ENCODE results near the gene GRHPR.

GRHPR gene

DNA sequence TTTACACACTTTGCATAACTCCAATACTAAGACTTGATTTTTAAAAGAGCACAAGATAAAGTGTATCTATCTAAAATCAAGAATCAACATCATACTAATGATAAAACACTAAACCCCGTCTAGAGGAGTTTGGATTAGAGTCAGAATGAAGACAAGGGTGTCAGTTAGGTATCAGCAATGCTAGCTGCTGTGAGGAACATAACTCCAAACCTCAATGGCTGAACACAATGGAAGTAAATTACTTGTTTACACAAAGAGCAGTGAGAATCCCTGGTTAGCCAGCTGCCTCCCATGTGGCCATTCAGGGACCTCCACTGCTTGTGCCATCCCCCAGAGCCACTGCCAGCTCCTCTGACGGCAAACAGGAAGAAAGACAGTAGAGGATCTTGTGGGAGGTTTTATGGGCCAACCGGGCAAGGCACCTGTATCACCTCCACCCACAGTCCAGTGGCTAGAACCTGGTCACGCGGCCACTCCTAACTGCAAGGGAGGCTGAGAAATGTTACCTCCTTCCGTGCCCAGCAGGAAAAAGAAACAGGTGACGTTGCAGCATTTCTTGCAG, 24.0 kb upstream of the GRHPR start:
- DNase-seq (ENCODE audit: low read depth) = no peak

DNA sequence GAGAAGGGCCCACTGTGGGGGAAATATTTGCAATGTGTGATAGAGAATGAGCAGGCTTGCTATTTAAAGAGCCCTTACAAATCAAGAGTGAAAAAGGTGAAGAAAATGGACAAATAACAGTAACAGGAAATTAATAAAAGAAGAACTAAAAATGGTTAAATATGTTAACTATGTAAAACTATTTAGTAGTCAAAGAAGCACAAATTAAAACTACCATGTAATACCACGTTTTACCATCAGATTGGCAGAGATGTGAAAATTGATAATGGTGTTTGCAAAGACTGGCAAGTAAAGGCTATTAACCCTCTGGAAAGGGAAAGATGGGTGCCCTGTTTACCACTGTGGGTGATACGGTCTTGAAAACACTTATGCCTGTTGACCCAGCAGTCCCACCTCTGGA, 23.2 kb upstream of the GRHPR start:
- no peak for DNase-seq (ENCODE audit: low read depth)

DNA sequence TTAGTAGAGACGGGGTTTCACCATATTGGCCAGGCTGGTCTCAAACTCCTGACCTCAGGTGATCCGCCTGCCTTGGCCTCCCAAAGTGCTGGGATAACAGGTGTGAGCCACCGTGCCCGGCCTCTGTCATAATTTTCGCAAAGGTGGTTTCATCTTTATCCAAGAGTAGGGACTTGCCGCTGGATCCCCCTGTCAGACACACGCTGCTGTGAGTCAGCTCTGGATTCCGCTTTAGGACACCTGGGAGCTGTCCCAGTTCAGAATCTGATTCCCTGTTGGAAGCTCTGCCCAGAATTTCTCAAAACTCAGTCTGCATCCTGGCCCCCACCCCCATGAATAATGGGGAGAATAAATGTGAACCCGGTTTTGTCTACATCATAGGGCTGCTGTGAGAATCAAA, 17.9 kb upstream of the GRHPR start:
- no peak for DNase-seq (ENCODE audit: low read depth)

DNA sequence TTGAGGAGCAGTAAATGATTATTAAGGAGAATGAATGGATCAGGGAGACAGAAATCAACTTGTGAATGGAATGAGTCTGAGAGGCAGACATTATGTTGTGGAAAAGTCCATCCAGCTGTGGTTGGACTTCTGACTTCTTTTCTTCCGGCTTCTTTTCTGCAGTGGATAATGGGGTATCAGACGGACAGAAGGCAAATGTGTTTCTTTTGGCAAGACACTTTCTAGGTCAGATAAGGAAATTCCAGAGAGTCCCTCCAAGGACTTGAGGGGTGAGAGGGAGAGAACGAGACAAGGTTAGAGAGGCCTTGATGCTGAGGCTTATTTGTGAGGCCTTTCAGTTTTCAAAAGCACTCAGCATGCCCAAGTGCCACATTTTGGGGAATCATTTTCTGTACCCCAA, 17.1 kb upstream of the GRHPR start:
- no peak for DNase-seq (ENCODE audit: low read depth)

DNA sequence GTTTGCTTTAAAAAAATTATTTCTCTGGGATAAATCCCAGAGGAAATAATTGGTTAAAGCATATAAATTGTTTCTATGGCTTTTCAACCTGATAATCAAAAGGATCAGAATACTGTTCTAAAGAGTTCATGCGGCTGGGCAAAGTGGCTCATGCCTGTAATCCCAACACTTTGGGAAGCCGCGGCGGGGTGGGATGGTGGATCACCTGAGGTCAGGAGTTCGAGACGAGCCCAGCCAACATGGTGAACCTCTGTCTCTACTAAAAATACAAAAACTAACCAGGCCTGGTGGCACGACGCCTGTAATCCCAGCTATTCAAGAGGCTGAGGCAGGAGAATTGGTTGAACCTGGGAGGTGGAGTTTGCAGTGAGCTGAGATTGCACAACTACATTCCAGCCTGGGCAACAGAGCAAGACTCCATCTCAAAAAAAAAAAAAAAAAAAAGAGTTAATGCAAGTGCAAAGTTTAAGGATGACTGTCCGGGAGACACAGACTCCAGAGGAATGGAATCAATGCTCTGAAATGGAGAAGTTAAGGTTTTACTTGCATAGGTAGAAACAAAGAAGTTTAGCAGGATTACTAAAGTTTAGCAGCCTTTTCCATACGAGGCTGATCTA, 16.6 kb upstream of the GRHPR start:
- DNase-seq (ENCODE audit: low read depth) = no peak

DNA sequence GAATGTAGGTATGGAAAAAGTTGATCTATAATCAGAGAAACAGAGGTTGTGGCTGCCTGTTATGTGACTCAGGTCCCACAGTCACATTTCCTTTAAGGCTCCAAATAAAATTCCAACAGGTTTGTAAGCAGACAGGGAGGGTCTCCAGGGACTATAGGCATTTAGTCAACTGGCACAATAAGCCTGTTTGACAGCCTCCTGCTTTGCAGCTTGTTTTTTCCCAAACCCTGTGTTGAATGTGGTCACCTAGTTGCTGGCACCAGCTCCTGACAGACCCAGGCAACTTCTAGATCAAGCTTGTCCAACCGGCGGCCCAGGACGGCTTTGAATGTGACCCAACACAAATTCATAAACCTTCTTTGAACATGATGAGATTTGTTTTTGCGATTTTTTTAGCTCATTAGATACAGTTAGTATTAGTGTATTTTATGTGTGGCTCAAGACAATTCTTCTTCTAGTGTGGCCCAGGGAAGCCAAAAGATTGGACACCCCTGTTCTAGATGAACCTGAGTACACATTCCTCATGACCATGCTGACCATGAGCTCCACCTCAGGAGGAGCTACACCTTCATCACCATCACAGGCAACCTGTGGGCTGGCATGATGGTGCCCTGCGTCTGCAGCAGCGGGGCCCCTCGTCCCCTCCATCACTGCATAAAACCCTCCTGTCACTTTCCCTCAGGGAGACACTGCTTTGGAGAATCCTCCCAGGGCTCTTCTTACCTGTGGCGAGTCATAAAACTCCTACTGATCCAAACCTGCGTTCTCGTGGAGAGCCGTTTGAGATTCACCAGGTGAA, 15.7 kb upstream of the GRHPR start:
- no peak for DNase-seq (ENCODE audit: low read depth)

DNA sequence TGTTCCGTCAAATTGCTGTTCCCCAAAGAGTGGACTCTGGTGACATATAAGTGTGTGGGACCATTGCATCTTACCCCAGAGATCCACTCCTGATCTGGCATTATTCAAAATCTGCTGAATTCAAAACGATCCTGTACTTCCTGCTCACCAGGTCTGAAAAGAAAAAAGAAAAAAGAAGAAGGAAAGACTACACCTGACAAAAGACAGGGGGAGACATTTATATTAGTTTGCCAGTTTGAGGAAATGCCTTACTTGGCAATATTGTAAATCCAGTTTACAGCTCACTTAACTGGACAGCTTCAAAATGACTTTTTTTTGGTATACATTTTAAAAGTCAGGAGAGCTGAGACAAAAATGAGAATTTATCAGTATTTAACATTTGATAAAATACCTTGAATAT, 15.0 kb upstream of the GRHPR start:
- DNase-seq (ENCODE audit: low read depth) = no peak

DNA sequence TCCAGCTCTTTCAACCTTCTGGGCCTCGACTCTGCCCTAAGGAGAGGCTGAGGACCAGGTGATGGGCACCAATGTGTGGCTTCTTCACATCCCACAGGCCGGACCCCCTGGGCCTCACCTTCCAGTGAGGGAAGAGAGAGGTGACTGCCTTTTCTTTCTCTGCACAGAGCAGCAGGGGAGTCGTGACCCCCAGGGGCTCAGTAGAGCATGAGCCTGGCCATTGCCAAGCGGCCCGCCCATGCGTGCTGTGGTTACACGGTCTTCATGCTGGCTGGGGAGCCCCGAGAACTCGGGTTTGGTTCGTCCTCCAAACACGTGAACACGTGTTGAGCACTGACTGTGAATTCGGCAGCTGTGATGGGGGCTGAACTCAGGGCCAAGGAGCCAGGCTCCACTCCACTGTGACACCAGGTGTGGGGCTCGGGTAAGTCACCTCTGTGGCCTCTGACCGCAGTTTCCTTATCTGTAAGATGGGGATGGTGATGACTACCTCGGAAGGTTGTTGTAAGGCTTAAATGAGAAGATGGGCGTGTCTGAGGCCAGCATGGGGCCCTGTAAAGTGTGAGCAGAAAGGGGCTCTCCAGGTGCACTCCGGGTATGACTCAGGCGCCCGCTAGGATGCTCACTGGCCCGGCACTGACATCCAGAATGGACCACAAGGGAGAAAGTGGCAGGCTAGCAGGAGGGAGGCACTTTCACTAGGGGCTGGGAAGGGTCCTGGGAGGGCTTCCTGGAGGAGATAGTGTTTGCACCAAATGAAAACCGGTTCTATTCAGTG, 13.4 kb upstream of the GRHPR start:
- no peak for DNase-seq (ENCODE audit: low read depth)

DNA sequence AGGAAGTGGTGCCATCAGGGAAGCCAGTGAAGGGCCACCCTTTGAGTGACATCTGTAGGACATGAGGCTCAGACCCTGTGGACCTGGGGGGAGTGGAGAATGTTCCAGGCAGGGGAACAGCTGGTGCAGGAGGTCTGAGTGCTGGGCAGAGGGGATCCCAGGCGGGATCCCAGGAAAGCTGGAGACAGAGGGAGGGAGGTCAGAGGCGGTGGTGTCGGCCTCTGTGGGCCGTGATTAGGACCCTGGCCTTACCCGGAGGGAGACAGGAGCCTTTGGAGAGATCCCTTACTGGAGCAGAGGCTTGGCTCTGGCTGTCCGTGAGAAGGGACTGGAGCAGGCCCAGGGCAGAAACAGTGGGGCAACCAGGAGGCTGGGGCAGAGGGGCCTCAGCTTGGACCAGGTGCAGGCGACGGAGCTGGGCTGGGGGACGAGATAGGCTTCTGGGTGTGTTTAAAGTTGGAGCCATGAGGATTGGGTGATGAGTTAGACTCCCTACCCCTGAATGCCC, 12.1 kb upstream of the GRHPR start:
- no peak for DNase-seq (ENCODE audit: low read depth)

DNA sequence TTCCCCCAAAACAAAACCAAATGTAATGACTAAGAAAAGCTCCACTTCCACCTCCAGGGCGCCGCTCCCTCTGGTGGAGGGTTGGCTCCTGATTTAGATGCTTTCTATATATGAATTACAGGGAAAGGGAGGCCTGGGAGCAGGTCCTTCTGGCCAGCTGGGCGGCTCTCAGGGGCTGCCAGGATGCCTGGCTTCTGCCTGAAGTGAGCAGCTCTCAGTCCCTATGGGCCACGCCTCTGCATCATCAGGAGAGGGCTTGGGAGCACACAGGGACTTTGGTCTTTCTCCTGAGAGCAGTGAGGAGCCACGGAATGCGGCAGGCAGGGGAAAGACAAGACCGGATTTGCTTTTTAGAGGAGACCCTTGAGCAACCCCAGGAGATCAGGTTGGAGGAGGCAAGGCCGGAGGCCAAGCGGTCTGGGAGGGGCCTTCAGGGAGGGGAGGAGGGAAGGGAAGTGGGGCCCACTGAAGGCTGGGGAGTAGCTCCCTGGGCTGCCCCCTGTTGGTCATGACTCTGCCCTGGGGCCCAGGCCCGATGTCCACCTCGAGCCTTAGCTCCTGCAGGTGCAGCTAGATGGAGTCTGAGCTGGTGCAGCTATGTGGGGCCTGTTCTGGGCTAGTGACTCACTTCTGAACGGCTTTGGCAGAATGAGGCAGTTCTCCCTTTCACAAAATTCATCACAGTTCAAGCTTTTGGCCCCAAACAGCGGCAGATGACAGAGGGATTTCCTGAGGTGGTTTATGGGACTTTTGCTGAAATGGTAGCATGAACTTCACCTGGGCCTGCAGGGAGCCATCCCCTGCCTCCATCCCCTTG, 11.3 kb upstream of the GRHPR start:
- peak; percentile 9 for DNase-seq (ENCODE audit: low read depth)

DNA sequence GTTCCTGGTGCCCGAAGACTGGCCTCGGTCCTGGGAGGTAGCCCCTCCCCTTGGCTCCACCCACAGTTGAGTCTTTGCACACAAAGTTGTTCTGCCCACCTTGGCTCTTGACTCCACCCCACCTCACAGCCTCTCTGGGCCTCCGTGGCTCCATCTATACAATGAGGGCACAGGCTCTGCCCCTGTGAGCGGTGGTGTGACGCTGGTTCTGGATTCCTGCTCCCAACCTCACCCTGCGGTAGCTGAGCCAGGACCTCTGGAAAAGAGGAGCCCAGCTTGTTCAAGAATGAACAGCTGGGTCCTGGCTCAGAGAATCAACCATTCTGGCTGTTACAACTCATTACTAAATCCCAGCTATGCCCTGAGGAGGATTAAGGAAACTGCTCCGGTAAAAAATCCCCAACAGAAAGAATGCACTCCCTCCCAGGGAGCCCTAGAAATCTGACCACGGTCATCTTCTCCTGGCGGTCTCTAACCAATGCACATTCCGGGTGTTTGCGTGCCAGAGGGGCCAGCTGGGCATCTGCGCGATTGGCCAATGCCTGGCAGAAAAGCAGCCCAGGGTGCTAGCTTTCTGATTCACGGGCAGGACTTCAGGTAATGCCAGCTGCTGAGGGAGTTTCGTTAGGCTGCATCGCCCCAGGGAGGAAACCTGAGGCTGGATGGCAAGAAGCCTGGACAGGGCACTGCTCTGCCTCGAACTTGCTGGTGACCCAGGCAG, 9.9 kb upstream of the GRHPR start:
- peak; percentile 84 for DNase-seq (ENCODE audit: low read depth)

DNA sequence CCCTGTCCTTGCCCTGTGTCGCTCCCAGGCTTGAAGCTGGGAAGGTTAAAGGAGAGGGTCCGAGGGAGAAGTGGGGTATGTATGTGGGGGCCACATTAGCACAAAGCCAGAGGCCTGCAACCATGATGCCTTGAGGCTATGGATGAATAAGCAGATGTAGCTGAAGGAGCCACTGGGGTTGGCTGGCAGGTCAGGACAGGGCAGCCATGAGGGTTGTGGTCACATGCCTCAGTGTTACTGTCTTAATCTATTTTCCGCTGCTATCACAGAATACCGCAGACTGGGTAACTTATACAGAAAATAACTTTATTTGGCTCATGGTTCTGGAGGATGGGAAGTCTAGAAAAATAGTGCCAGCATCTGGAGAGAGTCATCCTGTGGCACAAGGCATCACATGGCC, 9.2 kb upstream of the GRHPR start:
- DNase-seq (ENCODE audit: low read depth) = peak; percentile 43

DNA sequence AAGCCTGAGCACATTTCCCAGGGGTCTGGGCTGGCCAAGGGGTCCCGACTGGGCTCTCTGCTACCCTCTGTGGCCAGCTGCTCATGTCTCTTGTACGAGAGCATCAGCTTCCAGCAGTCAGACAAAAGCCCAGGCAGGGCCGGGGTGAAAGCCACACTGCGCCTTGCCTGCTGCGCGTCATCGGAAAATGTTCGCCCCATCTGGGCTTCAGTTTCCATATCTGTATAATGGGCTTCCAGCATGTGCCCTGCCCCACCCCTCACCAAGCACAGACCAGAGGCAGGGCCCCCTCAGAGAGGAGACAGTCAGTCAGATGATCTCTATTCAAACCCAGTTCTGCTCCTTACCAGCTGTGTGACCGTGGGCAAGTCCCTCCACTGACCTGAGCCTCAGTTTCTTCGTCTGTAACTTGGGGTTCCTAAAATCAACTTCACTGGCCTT, 8.0 kb upstream of the GRHPR start:
- no peak for DNase-seq (ENCODE audit: low read depth)

DNA sequence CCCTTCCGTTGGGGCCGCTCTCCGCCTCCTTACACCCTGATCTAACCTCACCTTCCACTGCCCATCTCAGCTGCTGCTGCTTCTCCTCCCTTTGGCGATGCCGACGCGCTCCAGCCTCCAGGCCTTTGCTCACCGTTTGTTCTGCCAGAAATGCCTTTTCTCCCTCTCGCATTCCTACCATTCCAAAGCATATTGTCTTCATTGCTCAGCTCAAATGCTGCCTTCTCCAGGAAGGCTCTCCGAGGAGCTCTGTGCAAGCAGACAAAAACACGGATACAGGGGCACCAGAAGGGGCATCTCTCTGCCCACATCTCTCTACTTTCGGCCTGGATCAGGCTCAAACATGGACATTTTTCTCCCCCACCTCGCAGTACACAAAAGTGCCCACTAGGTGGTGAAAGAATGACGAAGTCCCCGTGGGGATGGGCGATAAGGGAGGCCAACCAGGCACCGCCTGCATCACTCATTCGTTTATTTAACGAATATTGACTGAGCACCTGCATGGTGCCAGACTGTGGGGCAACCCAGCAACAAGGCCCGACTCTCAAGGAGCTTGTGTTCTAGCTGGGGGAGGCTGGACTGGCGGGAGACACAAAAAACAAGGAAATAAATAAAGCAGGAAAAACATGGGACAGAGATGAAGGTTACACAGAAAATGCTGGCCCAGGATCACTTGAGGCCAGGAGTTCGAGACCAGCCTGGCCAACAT, 7.3 kb upstream of the GRHPR start:
- peak; percentile 68 for DNase-seq (ENCODE audit: low read depth)

DNA sequence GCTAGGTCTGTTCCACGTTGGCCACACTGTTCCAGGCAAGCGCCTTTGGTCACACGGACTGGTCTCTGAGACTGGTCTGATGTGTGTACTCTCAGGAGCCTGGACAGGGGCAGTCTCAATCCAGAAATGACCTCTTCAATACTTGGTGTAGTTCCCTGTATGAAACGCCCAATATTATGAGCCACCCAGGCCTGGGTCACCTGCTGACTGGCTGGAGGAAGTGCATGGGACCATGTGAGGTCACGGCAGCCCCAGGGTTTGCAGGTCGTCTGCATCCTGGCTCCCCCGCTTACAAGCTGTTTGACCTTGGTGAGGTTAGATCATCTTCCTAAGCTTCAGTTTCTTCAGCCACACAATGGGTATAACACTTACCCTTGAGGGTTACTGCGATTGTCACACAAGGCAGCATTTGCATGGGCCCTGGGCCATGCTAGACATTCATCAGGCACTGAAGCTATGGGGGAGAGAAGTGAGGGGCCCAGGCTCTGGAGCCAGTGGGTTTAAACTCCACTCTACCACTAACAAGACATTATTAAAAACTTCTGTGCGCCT, 5.2 kb upstream of the GRHPR start:
- no peak for DNase-seq (ENCODE audit: low read depth)

DNA sequence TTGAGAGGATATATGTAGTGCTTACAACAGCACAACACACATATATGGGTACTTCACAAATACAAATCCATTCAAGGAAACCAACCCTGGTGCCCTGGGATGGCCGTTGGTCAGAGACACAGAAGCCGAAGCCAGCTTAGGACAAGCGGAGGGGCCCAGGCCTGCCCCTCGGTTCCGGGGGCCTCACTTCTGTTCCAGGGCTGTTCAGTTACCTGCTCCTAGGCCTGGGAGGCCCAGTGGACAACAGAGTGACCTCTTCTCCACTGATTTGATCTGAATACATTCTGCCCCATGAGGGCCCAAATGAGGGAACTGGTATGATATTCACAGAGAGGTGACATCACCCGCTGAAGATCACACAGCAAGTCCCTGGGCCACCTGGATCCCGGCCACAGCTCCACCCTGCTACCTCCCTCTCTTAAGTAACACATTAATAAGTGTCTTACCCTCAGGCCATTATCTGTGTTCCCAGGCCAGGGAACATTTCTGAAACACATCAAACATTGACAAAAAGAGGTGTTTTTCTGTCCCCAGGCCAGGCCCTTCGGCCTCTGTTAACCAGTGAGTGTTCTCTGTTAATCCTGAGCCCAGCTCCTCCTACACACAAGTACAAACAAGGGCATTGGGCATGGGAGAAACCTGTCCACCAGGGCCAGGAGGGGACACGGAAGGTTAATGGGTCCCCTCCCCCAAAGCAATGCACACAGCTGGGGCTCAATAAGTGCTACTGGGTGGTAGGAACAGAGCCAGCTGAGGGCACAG, 4.5 kb upstream of the GRHPR start:
- DNase-seq (ENCODE audit: low read depth) = no peak

DNA sequence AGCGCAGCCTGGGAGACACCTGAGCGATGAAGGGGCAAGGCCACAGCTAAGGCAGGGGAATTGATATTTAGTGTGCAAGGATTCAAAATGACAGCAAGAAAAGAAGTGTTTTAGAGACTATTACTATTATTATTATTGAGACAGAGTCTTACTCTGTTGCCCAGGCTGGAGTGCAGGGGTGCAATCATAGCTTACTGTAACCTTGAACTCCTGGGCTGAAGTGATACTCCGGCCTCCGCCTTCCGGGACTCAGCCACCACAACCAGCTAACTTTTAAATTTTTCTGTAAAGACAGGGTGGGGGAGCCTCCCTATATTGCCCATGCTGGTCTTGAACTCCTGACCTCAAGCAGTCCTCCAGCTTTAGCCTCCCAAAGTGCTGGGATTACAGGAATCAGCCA, 3.3 kb upstream of the GRHPR start:
- no peak for DNase-seq (ENCODE audit: low read depth)

DNA sequence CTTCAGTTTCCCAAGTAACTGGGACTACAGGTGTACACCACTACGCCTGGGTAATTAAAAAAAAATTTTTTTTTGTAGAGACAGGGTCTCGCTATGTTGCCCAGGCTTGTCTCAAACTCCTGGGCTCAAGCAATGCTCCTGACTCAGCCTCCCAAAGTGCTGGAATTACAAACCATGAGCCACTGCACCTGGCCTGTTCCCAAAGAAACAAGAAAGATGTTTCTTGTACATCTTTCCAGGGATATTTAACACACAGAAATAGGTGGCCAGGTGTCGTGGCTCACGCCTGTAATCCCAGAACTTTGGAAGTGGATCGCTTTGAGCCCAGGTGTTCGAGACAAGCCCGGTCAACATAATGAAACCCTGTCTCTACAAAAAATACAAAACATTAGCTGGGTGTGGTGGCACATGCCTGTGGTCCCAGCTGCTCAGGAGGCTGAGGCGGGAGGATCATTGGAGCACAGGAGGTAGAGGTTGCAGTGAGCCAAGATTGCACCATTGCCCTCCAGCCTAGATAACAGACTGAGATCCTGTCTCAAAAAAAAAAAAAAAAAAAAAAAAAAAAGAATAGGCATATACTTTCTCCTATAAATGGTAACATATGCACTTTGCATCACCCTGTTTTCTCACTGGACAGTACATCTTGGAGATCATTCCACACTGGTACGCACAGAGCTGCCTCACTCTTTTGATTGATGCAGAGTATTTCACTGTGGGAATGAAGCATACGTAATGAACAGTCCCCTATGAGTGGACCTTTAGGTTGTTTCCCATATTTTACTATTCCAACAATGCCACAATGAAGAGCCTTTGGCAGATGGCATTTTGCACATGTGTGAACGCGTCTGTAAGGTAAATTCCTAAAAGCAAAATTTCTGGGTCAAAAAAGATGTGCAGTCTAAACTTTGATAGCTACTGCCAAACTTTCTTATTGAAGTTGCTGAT, 2.0 kb upstream of the GRHPR start:
- no peak for DNase-seq (ENCODE audit: low read depth)
